COLO829 (cell line): ENCODE results near the gene ZNF750.

ENCODE experiments used
- DNase-seq: peaks from one replicate; pipeline ENCODE4 v3.0.0; 2012; ENCODE audit warnings: low spot score

ZNF750 gene

GRCh38 chr17:82872591-82873520 lies 33.0 kb upstream of the ZNF750 start:
- DNase-seq = no peak

- DNase-seq = no peak
These were observed 32.1 kb upstream of the ZNF750 start for GRCh38 chr17:82871776-82872561.

- no peak for DNase-seq
These were observed 31.4 kb upstream of the ZNF750 start for GRCh38 chr17:82871056-82871775.

- no peak for DNase-seq
These were observed 30.7 kb upstream of the ZNF750 start for GRCh38 chr17:82870541-82870940.

- no peak for DNase-seq
These were observed 30.3 kb upstream of the ZNF750 start for GRCh38 chr17:82870091-82870491.

- no peak for DNase-seq
These were observed 29.7 kb upstream of the ZNF750 start for GRCh38 chr17:82869536-82869935.

- no peak for DNase-seq
These were observed 28.9 kb upstream of the ZNF750 start for GRCh38 chr17:82868715-82869131.

- no peak for DNase-seq
These were observed 28.0 kb upstream of the ZNF750 start for GRCh38 chr17:82867763-82868325.

- no peak for DNase-seq
These were observed 26.9 kb upstream of the ZNF750 start for GRCh38 chr17:82866590-82867191.

GRCh38 chr17:82865774-82866395 lies 26.1 kb upstream of the ZNF750 start:
- no peak for DNase-seq

GRCh38 chr17:82865274-82865673 lies 25.5 kb upstream of the ZNF750 start:
- DNase-seq = no peak

- no peak for DNase-seq
These were observed 25.0 kb upstream of the ZNF750 start for GRCh38 chr17:82864713-82865248.

- DNase-seq = peak; percentile 60
These were observed 24.3 kb upstream of the ZNF750 start for GRCh38 chr17:82863941-82864712.

GRCh38 chr17:82863383-82863940 lies 23.6 kb upstream of the ZNF750 start:
- no peak for DNase-seq

GRCh38 chr17:82862737-82863382 lies 23.0 kb upstream of the ZNF750 start:
- no peak for DNase-seq

GRCh38 chr17:82862191-82862590 lies 22.4 kb upstream of the ZNF750 start:
- DNase-seq = no peak

GRCh38 chr17:82861393-82861775 lies 21.6 kb upstream of the ZNF750 start:
- DNase-seq = no peak

- DNase-seq = no peak
These were observed 21.0 kb upstream of the ZNF750 start for GRCh38 chr17:82860606-82861392.
